ENCODE measurements around the gene PBRM1. TPM values are rescaled to one million over a fixed set of nuclear protein-coding genes. Genes with fewer than 3 reads are reported as not detected.

PBRM1 gene
- total RNA-seq, 3 donors from 2014 or later (not counting 1 experiment from before 2014, with no cell fraction given), result 70.2 to 79.7 (median 76.6) TPM

DNA sequence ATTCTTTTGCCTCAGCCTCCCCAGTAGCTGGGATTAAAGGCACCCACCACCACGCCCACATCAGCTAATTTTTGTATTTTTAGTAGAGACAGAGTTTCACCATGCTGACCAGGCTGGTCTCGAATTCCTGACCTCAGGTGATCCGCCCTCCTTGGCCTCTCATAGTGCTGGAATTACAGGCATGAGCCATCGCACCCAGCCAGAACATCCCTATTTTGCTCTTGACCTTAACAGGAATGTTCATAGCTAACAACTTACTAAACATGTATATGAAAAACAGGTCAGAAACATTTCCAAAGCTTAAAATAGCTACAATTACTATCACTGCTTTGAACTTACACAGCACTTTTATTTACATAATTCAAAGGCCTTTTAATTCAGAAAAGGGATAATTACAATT is 115.6 kb downstream of the PBRM1 start:
- Histone ChIP-seq H3K27me3 (ENCODE audit: control insufficient read depth, insufficient read depth, low read length) (no peaks in the 10 kb centered on the region), H3K36me3 (ENCODE audit: control insufficient read depth, insufficient read depth, low read length) (peaks cover 21% of the 10 kb centered on the region), H3K9me3 (ENCODE audit: control insufficient read depth, insufficient read depth, low read length) (no peaks in the 10 kb centered on the region), H3K27ac (ENCODE audit: low read length) (no peak overlapping the region), H3K4me1 (ENCODE audit: control insufficient read depth, insufficient read depth, low read length) (no peaks in the 10 kb centered on the region), H3K4me3 (ENCODE audit: low read length) (no peak overlapping the region)
- Mint-ChIP-seq H3K9me3 (no peaks in the 10 kb centered on the region), H3K27ac (no peak overlapping the region), H3K36me3 (peaks cover 8% of the 10 kb centered on the region), H3K4me3 (no peak overlapping the region), H3K27me3 (ENCODE audit: low read depth in 2 of 2) (no peaks in the 10 kb centered on the region), H3K4me1 (no peaks in the 10 kb centered on the region)
- no peak for DNase-seq
- TF ChIP-seq, protein P1, sequence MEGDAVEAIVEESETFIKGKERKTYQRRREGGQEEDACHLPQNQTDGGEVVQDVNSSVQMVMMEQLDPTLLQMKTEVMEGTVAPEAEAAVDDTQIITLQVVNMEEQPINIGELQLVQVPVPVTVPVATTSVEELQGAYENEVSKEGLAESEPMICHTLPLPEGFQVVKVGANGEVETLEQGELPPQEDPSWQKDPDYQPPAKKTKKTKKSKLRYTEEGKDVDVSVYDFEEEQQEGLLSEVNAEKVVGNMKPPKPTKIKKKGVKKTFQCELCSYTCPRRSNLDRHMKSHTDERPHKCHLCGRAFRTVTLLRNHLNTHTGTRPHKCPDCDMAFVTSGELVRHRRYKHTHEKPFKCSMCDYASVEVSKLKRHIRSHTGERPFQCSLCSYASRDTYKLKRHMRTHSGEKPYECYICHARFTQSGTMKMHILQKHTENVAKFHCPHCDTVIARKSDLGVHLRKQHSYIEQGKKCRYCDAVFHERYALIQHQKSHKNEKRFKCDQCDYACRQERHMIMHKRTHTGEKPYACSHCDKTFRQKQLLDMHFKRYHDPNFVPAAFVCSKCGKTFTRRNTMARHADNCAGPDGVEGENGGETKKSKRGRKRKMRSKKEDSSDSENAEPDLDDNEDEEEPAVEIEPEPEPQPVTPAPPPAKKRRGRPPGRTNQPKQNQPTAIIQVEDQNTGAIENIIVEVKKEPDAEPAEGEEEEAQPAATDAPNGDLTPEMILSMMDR (IDR thresholded peaks at IDR 0.05), result no peak
- ATAC-seq, result no peak
- intact Hi-C loops (cut with micrococcal nuclease), result no loop called here
- WGBS (ENCODE audit: insufficient coverage), result 95% methylated on average over 4 of the region's 4 CpGs

- Histone ChIP-seq H3K27me3 (ENCODE audit: control insufficient read depth, insufficient read depth, low read length) (no peaks in the 10 kb centered on the region), H3K4me1 (ENCODE audit: control insufficient read depth, insufficient read depth, low read length) (no peaks in the 10 kb centered on the region), H3K4me3 (ENCODE audit: low read length) (no peak overlapping the region), H3K9me3 (ENCODE audit: control insufficient read depth, insufficient read depth, low read length) (no peaks in the 10 kb centered on the region), H3K27ac (ENCODE audit: low read length) (no peak overlapping the region), H3K36me3 (ENCODE audit: control insufficient read depth, insufficient read depth, low read length) (peaks cover 20% of the 10 kb centered on the region)
- Mint-ChIP-seq H3K27ac (no peak overlapping the region), H3K4me3 (no peak overlapping the region), H3K27me3 (ENCODE audit: low read depth in 2 of 2) (no peaks in the 10 kb centered on the region), H3K9me3 (no peaks in the 10 kb centered on the region), H3K36me3 (peaks cover 5% of the 10 kb centered on the region), H3K4me1 (no peaks in the 10 kb centered on the region)
- WGBS (ENCODE audit: insufficient coverage), result 97% methylated on average over 2 of the region's 2 CpGs
- intact Hi-C loops (cut with micrococcal nuclease), result no loop called here
- no peak for ATAC-seq
- TF ChIP-seq, protein P1 (IDR thresholded peaks at IDR 0.05), result no peak
- no peak for DNase-seq
Observed at GRCh38 chr3:52568069-52568468, 117.6 kb downstream of the PBRM1 start.

- no peak for ATAC-seq
- peaks cover 26% of the 10 kb centered on the region for H3K36me3 Mint-ChIP-seq
- H3K27me3 Mint-ChIP-seq (ENCODE audit: low read depth in 2 of 2), result no peaks in the 10 kb centered on the region
Observed at GRCh38 chr3:52563984-52564383, 121.7 kb downstream of the PBRM1 start.

More at GRCh38 chr3:52563984-52564383, 121.7 kb downstream of the PBRM1 start:
- H3K4me1 Mint-ChIP-seq, result no peaks in the 10 kb centered on the region
- H3K4me3 Mint-ChIP-seq, result no peak overlapping the region
- WGBS (ENCODE audit: insufficient coverage), result 96% methylated on average over 2 of the region's 2 CpGs
- DNase-seq, result no peak
- no peaks in the 10 kb centered on the region for H3K9me3 Mint-ChIP-seq
- no peak overlapping the region for H3K27ac Mint-ChIP-seq
- H3K27me3 ChIP-seq (ENCODE audit: control insufficient read depth, insufficient read depth, low read length), result no peaks in the 10 kb centered on the region
- H3K36me3 ChIP-seq (ENCODE audit: control insufficient read depth, insufficient read depth, low read length), result peaks cover 51% of the 10 kb centered on the region
- no peak overlapping the region for H3K27ac ChIP-seq (ENCODE audit: low read length)
- no peak overlapping the region for H3K4me3 ChIP-seq (ENCODE audit: low read length)
- TF ChIP-seq, protein P1 (IDR thresholded peaks at IDR 0.05), result no peak
- no peaks in the 10 kb centered on the region for H3K4me1 ChIP-seq (ENCODE audit: control insufficient read depth, insufficient read depth, low read length)
- H3K9me3 ChIP-seq (ENCODE audit: control insufficient read depth, insufficient read depth, low read length), result no peaks in the 10 kb centered on the region
- intact Hi-C loops (cut with micrococcal nuclease), result no loop called here

Data from natural killer cell (primary cell).